Skeletal muscle satellite cell (primary cell): ENCODE data around the gene DPF3.

Source experiments
- H3K27me3 ChIP-seq: 2 replicates; pipeline ENCODE4 v1.7.0; 2013; ENCODE audit warnings: low read length; ENCODE audit not compliant: control insufficient read depth, insufficient read depth
- H3K36me3 ChIP-seq: 2 replicates; pipeline ENCODE4 v1.7.0; 2013; ENCODE audit warnings: mild to moderate bottlenecking, control low read depth, low read length; ENCODE audit not compliant: insufficient read depth
- H3K4me1 ChIP-seq: 2 replicates; pipeline ENCODE4 v1.7.0; 2013; ENCODE audit warnings: low read length; ENCODE audit not compliant: control insufficient read depth, insufficient read depth
- H3K4me2 ChIP-seq: 2 replicates; pipeline ENCODE4 v1.7.0; 2013; ENCODE audit warnings: mild to moderate bottlenecking, low read length
- H3K4me3 ChIP-seq: 2 replicates; pipeline ENCODE4 v1.7.0; 2013; ENCODE audit warnings: low read length
- H3K9ac ChIP-seq: 2 replicates; pipeline ENCODE4 v1.7.0; 2013; ENCODE audit warnings: mild to moderate bottlenecking, low read depth, low read length, moderate library complexity
- H3K9me3 ChIP-seq: replicated peaks from 2 replicates; pipeline ENCODE4 v1.7.0; 2013; ENCODE audit warnings: mild to moderate bottlenecking, control low read depth, low read length

DPF3 gene

DNA sequence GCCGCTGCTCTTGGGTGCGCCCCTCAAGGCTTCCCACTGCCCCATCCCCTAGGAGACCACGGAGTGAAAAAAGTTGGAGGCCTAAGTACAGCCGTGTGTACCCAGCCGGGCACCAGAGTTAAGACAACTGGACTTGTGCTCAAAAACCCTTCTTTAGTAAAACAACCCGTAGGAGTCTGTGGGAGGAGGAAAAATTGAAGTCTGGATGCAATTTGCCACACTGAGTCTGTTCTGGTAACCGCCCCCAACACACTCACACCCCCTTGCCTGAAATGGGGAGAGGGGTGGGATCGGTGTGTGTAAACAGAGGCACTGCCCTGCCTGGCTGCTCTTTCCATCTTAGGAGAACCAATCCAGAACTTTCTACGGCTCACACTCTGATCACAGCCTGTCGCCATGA, 41.7 kb downstream of the DPF3 start:
- Histone ChIP-seq H3K27me3 (no peaks in the 10 kb centered on the region), H3K36me3 (no peaks in the 10 kb centered on the region), H3K4me1 (peaks cover 11% of the 10 kb centered on the region), H3K4me3 (no peak overlapping the region), H3K9ac (no peak overlapping the region), H3K9me3 (no peaks in the 10 kb centered on the region), H3K4me2 (no peak overlapping the region)

DNA sequence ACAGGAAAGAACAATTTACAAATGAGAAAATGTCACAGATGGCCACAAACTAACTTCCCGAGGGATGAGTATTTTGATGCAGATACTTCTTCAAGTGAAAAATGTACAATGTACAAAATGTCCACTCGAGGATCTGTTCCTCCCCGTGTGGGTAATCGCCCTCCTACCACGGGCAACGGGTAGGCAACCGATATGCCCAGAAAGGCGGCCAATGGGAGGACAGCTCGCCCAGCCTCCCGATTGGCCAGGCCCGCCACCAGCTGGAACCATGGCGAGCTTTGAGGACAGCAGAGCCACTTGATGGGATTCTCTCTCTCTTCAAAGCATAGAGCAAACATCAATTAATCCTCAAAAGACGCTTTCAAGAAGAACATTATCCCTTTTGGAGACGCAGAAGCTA, 42.3 kb downstream of the DPF3 start:
- Histone ChIP-seq H3K4me1 (peaks cover 11% of the 10 kb centered on the region), H3K27me3 (no peaks in the 10 kb centered on the region), H3K4me3 (no peak overlapping the region), H3K9me3 (no peaks in the 10 kb centered on the region), H3K9ac (no peak overlapping the region), H3K36me3 (no peaks in the 10 kb centered on the region), H3K4me2 (no peak overlapping the region)

DNA sequence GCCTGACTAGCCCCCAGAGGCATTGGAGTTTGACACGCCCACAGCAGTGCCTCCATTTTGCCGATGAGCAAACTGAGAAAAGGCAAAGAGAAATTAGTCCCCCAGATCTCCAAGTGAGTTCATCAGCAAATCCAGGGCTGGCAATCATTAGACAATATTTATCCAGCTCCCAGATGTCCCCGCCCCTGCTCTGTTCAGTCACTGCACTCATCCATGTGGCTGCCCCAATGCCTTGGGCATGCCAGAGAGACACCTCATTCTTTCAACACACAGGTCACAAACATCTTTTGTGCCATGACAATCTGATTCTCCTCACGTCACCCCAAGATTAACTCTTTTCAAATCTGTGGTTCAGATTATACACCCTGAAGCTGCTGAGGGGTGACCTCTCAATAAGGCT, 43.5 kb downstream of the DPF3 start:
- Histone ChIP-seq H3K9me3 (no peaks in the 10 kb centered on the region), H3K9ac (no peak overlapping the region), H3K27me3 (no peaks in the 10 kb centered on the region), H3K4me2 (no peak overlapping the region), H3K4me3 (no peak overlapping the region), H3K4me1 (peaks cover under 1% of the 10 kb centered on the region), H3K36me3 (no peaks in the 10 kb centered on the region)

DNA sequence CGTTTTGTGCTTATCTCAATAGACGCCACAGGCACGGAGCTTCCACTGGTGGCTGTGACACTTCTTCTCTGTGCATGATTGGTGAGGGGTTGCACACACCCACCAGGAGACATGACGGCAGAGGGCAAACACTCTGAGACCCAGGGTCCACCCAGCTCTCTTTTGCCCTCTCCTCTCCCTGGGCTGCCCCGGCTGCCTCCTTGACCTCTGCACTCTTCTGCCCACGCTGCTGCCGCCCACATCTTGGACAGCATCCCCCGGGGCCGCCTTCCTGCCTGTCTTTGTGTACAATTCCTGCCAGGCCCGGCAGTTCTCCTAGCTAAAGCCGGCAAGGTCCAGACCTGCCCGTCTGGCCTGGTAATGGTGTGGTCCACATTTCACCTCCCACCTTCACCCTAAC, 44.7 kb downstream of the DPF3 start:
- Histone ChIP-seq H3K4me3 (no peak overlapping the region), H3K4me1 (peaks cover 6% of the 10 kb centered on the region), H3K27me3 (no peaks in the 10 kb centered on the region), H3K9me3 (no peaks in the 10 kb centered on the region), H3K9ac (no peak overlapping the region), H3K36me3 (no peaks in the 10 kb centered on the region), H3K4me2 (no peak overlapping the region)

DNA sequence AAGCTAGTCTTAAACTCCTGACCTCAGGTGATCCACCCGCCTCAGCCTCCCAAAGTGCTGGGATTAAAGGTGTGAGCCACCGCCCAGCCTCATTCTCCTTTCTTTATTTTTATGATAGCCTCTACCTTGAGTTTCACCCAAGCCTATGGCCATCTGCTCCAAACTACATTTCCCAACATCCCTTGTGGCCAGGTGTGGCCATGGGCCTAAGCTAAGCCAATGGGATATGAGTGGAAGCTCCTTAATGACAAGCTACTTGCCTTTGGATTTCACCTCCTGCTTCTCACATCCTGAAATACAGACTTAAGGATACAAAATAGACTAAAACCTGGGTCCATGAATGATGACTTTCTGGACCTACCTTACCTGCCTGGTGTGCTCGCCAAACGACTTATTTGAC, 46.2 kb downstream of the DPF3 start:
- H3K36me3 ChIP-seq: no peaks in the 10 kb centered on the region
- no peak overlapping the region for H3K9ac ChIP-seq
- H3K4me3 ChIP-seq: no peak overlapping the region
- no peaks in the 10 kb centered on the region for H3K27me3 ChIP-seq
- no peak overlapping the region for H3K4me2 ChIP-seq
- H3K4me1 ChIP-seq: peaks cover 6% of the 10 kb centered on the region
- no peaks in the 10 kb centered on the region for H3K9me3 ChIP-seq

DNA sequence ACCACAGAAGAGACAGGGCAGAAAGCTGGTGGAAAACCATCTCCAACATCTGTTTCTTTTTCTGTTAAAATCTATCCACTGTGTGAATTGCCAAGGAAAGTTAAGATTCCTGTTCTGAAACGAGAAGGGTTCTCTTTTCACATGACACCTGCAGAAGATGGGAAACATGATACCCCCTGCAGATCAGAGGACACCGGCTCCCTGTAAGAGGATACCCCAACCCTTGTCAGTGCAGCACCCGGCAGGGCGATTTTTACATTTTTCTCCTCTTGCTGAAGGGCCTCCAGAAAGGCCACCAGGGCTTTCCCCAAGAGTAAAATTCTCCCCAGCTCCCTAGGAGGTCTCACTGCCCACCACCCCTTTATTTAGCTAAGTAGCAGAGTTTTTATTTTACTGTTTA, 48.2 kb downstream of the DPF3 start:
- Histone ChIP-seq H3K27me3 (no peaks in the 10 kb centered on the region), H3K9me3 (no peaks in the 10 kb centered on the region), H3K4me2 (no peak overlapping the region), H3K36me3 (no peaks in the 10 kb centered on the region), H3K4me1 (peaks cover 6% of the 10 kb centered on the region), H3K4me3 (no peak overlapping the region), H3K9ac (no peak overlapping the region)

DNA sequence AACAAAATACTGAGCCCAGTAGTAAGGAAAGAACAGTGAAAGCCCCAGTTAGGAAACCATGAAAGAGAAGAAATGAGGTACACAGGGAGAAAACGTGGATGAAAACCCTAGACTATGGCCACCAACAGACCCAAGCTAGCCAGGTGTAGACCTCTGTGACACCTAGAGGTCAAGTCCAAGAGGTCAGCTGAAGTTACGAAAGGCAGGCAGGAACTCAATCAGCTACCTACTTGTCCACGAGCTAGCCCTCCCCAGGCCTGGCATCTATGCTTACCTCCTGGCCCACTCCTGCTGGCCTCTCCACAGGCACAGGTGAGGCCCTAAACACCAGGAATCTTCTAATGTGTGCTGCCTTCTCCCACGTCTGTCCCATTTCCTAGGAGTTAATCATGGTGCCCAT, 48.7 kb downstream of the DPF3 start:
- no peaks in the 10 kb centered on the region for H3K36me3 ChIP-seq
- no peak overlapping the region for H3K4me3 ChIP-seq
- H3K4me2 ChIP-seq: no peak overlapping the region
- H3K4me1 ChIP-seq: peaks cover 6% of the 10 kb centered on the region
- no peak overlapping the region for H3K9ac ChIP-seq
- no peaks in the 10 kb centered on the region for H3K9me3 ChIP-seq
- no peaks in the 10 kb centered on the region for H3K27me3 ChIP-seq

DNA sequence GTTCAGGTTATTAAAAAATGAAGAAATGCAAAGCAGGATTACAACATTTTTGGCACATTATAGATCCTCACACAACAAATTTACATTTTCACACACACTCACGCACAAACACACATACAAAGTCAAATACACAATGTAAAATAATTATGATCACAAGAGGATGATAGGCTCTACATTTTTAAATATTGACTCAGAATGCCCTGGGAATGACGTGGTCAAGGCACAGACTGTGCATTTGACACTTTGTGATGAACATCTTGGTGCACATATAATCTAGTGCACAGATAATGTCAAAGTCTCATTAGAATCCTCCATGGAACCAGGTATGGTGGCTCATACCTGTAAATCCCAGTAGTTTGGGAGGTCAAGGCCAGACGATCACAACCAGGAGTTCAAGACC, 49.4 kb downstream of the DPF3 start:
- H3K9ac ChIP-seq: no peak overlapping the region
- H3K4me1 ChIP-seq: peaks cover 6% of the 10 kb centered on the region
- no peak overlapping the region for H3K4me3 ChIP-seq
- H3K27me3 ChIP-seq: no peaks in the 10 kb centered on the region
- no peaks in the 10 kb centered on the region for H3K9me3 ChIP-seq
- H3K36me3 ChIP-seq: no peaks in the 10 kb centered on the region
- no peak overlapping the region for H3K4me2 ChIP-seq

DNA sequence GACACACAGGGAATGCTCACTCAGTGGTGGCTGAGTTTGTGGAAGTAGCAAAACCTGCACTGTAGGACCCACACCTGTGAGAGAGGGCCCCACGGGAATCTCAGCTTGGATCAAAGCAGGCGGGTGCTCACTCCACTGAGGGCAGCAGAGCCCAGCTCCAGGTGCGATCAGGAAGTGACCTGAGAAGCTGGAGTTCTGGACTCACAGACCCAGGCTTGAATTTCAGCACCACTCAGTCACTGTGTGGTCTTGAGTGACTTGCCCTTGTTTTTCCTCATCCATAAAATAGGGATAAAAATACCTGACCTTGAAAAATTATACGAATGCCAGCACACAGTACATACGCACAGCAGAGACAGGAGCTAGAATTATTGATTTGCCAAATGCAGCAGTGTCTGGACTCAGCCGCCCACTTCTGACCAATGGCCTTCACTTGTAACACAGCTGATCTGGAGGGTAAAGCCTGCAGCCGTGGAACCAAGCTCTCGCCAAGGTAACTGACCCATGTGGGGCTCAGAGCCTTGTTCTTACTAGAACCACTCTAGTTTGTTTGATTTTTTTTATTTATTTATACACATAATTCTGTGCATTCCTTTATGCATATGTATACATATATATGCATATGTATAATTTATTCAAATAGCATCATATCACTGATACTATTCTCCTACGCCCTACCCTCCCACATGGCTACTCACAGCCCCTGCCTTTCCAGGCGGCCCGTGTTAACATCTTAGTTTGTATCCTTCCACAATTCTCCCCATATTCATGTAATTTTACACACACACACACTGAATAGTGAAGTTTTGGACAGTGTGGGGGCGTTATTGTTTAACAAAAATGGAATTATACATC, 53.9 kb downstream of the DPF3 start:
- no peaks in the 10 kb centered on the region for H3K27me3 ChIP-seq
- H3K4me3 ChIP-seq: no peak overlapping the region
- no peaks in the 10 kb centered on the region for H3K9me3 ChIP-seq
- H3K4me2 ChIP-seq: no peak overlapping the region
- H3K9ac ChIP-seq: no peak overlapping the region
- H3K4me1 ChIP-seq: peaks cover 6% of the 10 kb centered on the region
- no peaks in the 10 kb centered on the region for H3K36me3 ChIP-seq

DNA sequence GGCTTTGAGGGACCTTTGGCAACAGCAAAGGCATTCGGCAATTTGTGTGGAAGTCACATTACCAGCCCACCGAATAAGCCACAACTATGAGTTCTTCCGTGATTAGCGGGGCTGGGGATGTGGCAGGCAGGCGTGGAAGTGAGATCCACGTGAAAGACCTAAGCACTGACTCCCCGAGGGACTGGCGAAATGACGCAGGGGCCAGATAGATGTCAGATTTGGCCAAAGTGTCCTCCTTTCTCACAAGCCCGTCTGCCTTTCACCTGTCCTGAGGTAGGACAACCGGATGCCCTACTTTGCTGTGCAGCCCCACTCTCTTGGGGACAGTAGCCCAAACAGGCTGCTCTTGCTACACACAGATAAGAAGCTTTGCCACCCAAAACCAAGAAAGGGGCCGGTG, 54.5 kb downstream of the DPF3 start:
- no peaks in the 10 kb centered on the region for H3K36me3 ChIP-seq
- H3K9me3 ChIP-seq: no peaks in the 10 kb centered on the region
- H3K4me3 ChIP-seq: no peak overlapping the region
- peaks cover under 1% of the 10 kb centered on the region for H3K4me1 ChIP-seq
- H3K4me2 ChIP-seq: no peak overlapping the region
- H3K9ac ChIP-seq: no peak overlapping the region
- H3K27me3 ChIP-seq: no peaks in the 10 kb centered on the region

DNA sequence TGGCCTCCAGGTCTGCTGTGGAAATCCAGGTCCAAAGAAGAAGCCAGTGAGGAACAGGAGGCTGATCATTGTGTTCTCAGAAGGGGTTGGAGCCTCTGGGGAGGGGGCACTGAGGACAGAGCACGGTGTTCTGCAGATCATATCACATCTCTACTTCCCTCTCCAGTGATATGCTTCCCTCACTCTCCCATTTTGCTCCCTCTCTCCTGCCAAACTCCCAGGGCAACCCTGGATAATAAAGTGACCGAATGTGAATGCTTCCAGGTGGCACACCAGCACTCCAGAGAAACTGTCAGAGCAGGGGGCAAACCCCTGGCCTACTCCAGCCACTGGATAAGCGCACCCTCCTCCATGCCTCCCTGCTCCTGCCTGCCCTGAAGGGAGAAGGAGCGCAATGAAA, 57.8 kb downstream of the DPF3 start:
- peaks cover 2% of the 10 kb centered on the region for H3K4me1 ChIP-seq
- H3K36me3 ChIP-seq: no peaks in the 10 kb centered on the region
- no peak overlapping the region for H3K4me2 ChIP-seq
- no peak overlapping the region for H3K4me3 ChIP-seq
- no peak overlapping the region for H3K9ac ChIP-seq
- no peaks in the 10 kb centered on the region for H3K27me3 ChIP-seq
- no peaks in the 10 kb centered on the region for H3K9me3 ChIP-seq

DNA sequence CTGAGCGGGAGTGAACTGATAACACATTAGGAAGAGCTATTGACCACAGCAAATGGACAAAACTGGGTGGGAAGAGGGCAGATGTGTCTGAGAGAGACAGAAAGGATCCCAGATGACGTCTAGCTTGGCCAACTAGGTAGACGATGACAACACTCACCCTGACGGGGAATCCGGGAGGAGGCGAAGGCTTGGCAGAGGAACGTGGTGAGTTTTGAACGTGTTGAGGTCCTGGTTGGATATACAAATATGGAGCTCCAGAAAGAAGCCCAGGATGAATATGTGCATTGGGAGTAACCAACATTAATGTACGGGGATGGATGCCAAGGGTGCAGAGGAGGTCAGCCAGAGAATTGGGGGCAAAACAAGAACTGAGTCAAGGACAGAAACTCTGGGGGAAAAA, 60.7 kb downstream of the DPF3 start:
- Histone ChIP-seq H3K9ac (no peak overlapping the region), H3K4me1 (peaks cover 9% of the 10 kb centered on the region)

More for the DNA sequence above, 60.7 kb downstream of the DPF3 start:
- H3K9me3 ChIP-seq: no peaks in the 10 kb centered on the region
- no peaks in the 10 kb centered on the region for H3K36me3 ChIP-seq
- no peaks in the 10 kb centered on the region for H3K27me3 ChIP-seq
- H3K4me3 ChIP-seq: no peak overlapping the region
- no peak overlapping the region for H3K4me2 ChIP-seq
